Measurements from ENCODE around the gene USP34.

USP34 gene

GRCh38 chr2:61377046-61377445 lies 93.8 kb downstream of the USP34 start:
- Histone ChIP-seq H3K4me3 (ENCODE audit: insufficient read depth, low read depth, low read length) (no peak overlapping the region), H3K9me3 (ENCODE audit: control insufficient read depth, low read length) (no peaks in the 10 kb centered on the region), H3K27ac (ENCODE audit: insufficient read depth, low read depth, low read length, poor library complexity, severe bottlenecking) (no peak overlapping the region), H3K36me3 (ENCODE audit: control insufficient read depth, insufficient read depth, low read length) (peaks cover 14% of the 10 kb centered on the region), H3K4me1 (ENCODE audit: control insufficient read depth, insufficient read depth, low read length) (no peaks in the 10 kb centered on the region), H3K27me3 (ENCODE audit: control insufficient read depth, insufficient read depth, low read length, poor library complexity, severe bottlenecking) (no peaks in the 10 kb centered on the region)
- 95 to 100% methylated on average over 1 of the region's 1 CpG for WGBS, 2 experiments

- WGBS, 2 experiments, result 97 to 98% methylated on average over 4 of the region's 4 CpGs
- H3K27ac ChIP-seq (ENCODE audit: insufficient read depth, low read depth, low read length, poor library complexity, severe bottlenecking), result no peak overlapping the region
- H3K27me3 ChIP-seq (ENCODE audit: control insufficient read depth, insufficient read depth, low read length, poor library complexity, severe bottlenecking), result no peaks in the 10 kb centered on the region
- H3K4me3 ChIP-seq (ENCODE audit: insufficient read depth, low read depth, low read length), result no peak overlapping the region
- no peaks in the 10 kb centered on the region for H3K9me3 ChIP-seq (ENCODE audit: control insufficient read depth, low read length)
- H3K36me3 ChIP-seq (ENCODE audit: control insufficient read depth, insufficient read depth, low read length), result peaks cover 14% of the 10 kb centered on the region
- no peaks in the 10 kb centered on the region for H3K4me1 ChIP-seq (ENCODE audit: control insufficient read depth, insufficient read depth, low read length)
Observed at GRCh38 chr2:61376211-61376610, 94.7 kb downstream of the USP34 start.

DNA sequence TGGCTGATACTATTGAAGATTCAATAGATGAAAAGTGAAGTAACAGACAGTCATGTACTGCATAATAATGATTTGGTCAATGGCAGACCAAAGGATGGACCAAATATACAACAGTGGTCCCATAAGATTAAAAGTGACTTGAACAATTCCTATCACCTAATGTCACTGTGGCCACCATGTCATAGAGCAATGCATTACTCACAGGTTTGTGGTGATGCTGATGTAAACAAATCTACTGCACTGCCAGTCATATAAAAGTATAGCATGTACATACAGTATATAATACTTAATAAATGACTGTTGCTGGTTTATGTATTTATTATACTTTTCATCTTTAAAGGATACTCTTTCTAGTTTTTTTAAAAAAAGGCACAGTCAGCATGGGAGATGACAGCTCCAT lies 99.9 kb downstream of the USP34 start:
- Histone ChIP-seq H3K4me3 (ENCODE audit: insufficient read depth, low read depth, low read length) (no peak overlapping the region), H3K27me3 (ENCODE audit: control insufficient read depth, insufficient read depth, low read length, poor library complexity, severe bottlenecking) (no peaks in the 10 kb centered on the region), H3K36me3 (ENCODE audit: control insufficient read depth, insufficient read depth, low read length) (peaks cover 8% of the 10 kb centered on the region), H3K27ac (ENCODE audit: insufficient read depth, low read depth, low read length, poor library complexity, severe bottlenecking) (no peak overlapping the region), H3K9me3 (ENCODE audit: control insufficient read depth, low read length) (no peaks in the 10 kb centered on the region), H3K4me1 (ENCODE audit: control insufficient read depth, insufficient read depth, low read length) (no peaks in the 10 kb centered on the region)

- H3K9me3 ChIP-seq (ENCODE audit: control insufficient read depth, low read length), result no peaks in the 10 kb centered on the region
- H3K4me1 ChIP-seq (ENCODE audit: control insufficient read depth, insufficient read depth, low read length), result no peaks in the 10 kb centered on the region
- 92 to 96% methylated on average over 12 of the region's 14 CpGs for WGBS, 2 experiments
- H3K27ac ChIP-seq (ENCODE audit: insufficient read depth, low read depth, low read length, poor library complexity, severe bottlenecking), result no peak overlapping the region
- H3K4me3 ChIP-seq (ENCODE audit: insufficient read depth, low read depth, low read length), result no peak overlapping the region
- no peaks in the 10 kb centered on the region for H3K27me3 ChIP-seq (ENCODE audit: control insufficient read depth, insufficient read depth, low read length, poor library complexity, severe bottlenecking)
- peaks cover 4% of the 10 kb centered on the region for H3K36me3 ChIP-seq (ENCODE audit: control insufficient read depth, insufficient read depth, low read length)
Observed at GRCh38 chr2:61368687-61369665, 101.9 kb downstream of the USP34 start.

DNA sequence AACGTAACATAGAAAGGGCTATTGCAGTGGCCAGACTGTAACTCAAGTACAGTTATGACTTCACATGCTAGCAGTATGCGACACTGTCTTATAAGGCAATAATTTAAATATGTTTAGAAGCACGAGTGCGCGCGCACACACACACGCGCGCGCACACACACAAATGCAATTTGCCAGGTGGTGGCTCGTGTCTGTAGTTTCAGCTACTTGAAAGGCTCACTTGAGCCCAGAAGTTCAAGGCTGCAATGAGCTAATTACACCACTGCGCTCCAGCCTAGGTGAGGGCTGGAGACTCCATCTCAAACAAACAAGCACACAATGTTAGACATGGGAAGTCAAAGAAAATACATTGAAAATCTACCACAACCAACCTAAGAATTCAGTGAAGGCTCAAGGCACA lies 103.7 kb downstream of the USP34 start:
- no peak overlapping the region for H3K27ac ChIP-seq (ENCODE audit: insufficient read depth, low read depth, low read length, poor library complexity, severe bottlenecking)
- H3K36me3 ChIP-seq (ENCODE audit: control insufficient read depth, insufficient read depth, low read length), result peaks cover 15% of the 10 kb centered on the region
- H3K4me3 ChIP-seq (ENCODE audit: insufficient read depth, low read depth, low read length), result no peak overlapping the region
- no peaks in the 10 kb centered on the region for H3K4me1 ChIP-seq (ENCODE audit: control insufficient read depth, insufficient read depth, low read length)
- WGBS, 2 experiments, result 96 to 97% methylated on average over 12 of the region's 12 CpGs
- peaks cover 2% of the 10 kb centered on the region for H3K9me3 ChIP-seq (ENCODE audit: control insufficient read depth, low read length)
- H3K27me3 ChIP-seq (ENCODE audit: control insufficient read depth, insufficient read depth, low read length, poor library complexity, severe bottlenecking), result no peaks in the 10 kb centered on the region

DNA sequence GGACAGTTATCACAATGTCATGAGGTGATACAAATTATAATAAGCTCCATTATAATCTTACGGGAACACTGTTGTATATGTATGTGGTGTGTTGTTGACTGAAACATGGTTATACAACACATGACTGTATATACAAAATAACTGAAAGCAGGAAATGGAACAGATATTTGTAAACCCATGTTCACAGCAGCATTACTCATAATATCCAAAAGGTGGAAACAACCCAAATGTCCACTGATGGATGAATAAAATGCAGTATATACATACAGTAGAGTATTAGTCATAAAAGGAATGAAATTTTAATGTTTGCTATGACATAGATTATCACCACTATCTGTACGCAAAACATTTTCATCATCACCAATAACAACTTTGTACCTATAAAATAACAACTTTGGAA lies 107.3 kb downstream of the USP34 start:
- peaks cover 15% of the 10 kb centered on the region for H3K36me3 ChIP-seq (ENCODE audit: control insufficient read depth, insufficient read depth, low read length)
- WGBS, 2 experiments, result 93% methylated on average over 2 of the region's 2 CpGs; no CpG with 5 or more reads in 1 of the 2 experiments
- no peaks in the 10 kb centered on the region for H3K27me3 ChIP-seq (ENCODE audit: control insufficient read depth, insufficient read depth, low read length, poor library complexity, severe bottlenecking)
- H3K4me3 ChIP-seq (ENCODE audit: insufficient read depth, low read depth, low read length), result no peak overlapping the region
- H3K4me1 ChIP-seq (ENCODE audit: control insufficient read depth, insufficient read depth, low read length), result no peaks in the 10 kb centered on the region
- H3K9me3 ChIP-seq (ENCODE audit: control insufficient read depth, low read length), result peaks cover 2% of the 10 kb centered on the region
- no peak overlapping the region for H3K27ac ChIP-seq (ENCODE audit: insufficient read depth, low read depth, low read length, poor library complexity, severe bottlenecking)

DNA sequence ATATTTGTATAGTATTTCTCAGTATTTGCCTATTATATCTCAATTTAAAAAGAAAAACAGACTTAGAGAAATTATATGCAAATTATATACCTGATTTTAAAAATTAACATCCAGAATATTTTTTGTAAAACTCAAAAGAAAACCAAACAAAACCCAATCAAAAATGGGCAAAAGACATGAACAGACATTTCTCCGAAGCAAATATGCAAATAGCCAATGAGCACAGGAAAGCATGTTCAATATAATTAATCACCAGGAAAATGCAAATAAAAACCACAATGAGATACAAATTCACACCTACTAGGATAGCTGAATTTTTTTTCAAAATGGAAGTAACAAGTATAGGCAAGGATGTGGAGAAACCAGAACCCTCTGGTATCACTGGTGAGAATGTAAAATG lies 108.0 kb downstream of the USP34 start:
- no peaks in the 10 kb centered on the region for H3K27me3 ChIP-seq (ENCODE audit: control insufficient read depth, insufficient read depth, low read length, poor library complexity, severe bottlenecking)
- H3K27ac ChIP-seq (ENCODE audit: insufficient read depth, low read depth, low read length, poor library complexity, severe bottlenecking), result no peak overlapping the region
- H3K36me3 ChIP-seq (ENCODE audit: control insufficient read depth, insufficient read depth, low read length), result peaks cover 15% of the 10 kb centered on the region
- no peaks in the 10 kb centered on the region for H3K4me1 ChIP-seq (ENCODE audit: control insufficient read depth, insufficient read depth, low read length)
- H3K4me3 ChIP-seq (ENCODE audit: insufficient read depth, low read depth, low read length), result no peak overlapping the region
- peaks cover 2% of the 10 kb centered on the region for H3K9me3 ChIP-seq (ENCODE audit: control insufficient read depth, low read length)
- WGBS, 2 experiments, result 95 to 100% methylated on average over 1 of the region's 1 CpG

- H3K27ac ChIP-seq (ENCODE audit: insufficient read depth, low read depth, low read length, poor library complexity, severe bottlenecking), result no peak overlapping the region
- no peak overlapping the region for H3K4me3 ChIP-seq (ENCODE audit: insufficient read depth, low read depth, low read length)
- H3K27me3 ChIP-seq (ENCODE audit: control insufficient read depth, insufficient read depth, low read length, poor library complexity, severe bottlenecking), result no peaks in the 10 kb centered on the region
- peaks cover 2% of the 10 kb centered on the region for H3K9me3 ChIP-seq (ENCODE audit: control insufficient read depth, low read length)
- peaks cover 15% of the 10 kb centered on the region for H3K36me3 ChIP-seq (ENCODE audit: control insufficient read depth, insufficient read depth, low read length)
- WGBS, 2 experiments, result 88 to 100% methylated on average over 1 of the region's 1 CpG
- no peaks in the 10 kb centered on the region for H3K4me1 ChIP-seq (ENCODE audit: control insufficient read depth, insufficient read depth, low read length)
Observed at GRCh38 chr2:61361068-61361467, 109.8 kb downstream of the USP34 start.

DNA sequence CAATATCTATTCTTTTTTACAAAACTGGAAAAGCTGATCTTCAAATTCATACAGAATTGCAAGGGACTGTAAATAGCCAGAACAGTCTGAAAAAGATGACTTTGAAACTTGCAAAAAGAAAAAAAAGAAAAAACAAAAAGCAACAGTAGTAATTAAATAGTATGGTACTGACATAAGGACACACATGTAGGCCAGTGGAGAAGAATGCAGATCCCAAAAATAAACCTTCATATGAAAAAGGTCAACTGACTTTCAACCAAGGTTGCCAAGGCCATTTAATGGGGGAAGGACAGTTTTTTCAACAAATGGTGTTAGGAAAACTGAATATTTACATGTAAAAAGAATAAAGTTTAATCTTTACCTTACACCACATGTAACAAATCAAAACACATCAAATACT lies 111.8 kb downstream of the USP34 start:
- Histone ChIP-seq H3K4me3 (ENCODE audit: insufficient read depth, low read depth, low read length) (no peak overlapping the region), H3K27ac (ENCODE audit: insufficient read depth, low read depth, low read length, poor library complexity, severe bottlenecking) (no peak overlapping the region), H3K27me3 (ENCODE audit: control insufficient read depth, insufficient read depth, low read length, poor library complexity, severe bottlenecking) (no peaks in the 10 kb centered on the region), H3K4me1 (ENCODE audit: control insufficient read depth, insufficient read depth, low read length) (no peaks in the 10 kb centered on the region), H3K9me3 (ENCODE audit: control insufficient read depth, low read length) (peaks cover 2% of the 10 kb centered on the region), H3K36me3 (ENCODE audit: control insufficient read depth, insufficient read depth, low read length) (peaks cover 18% of the 10 kb centered on the region)

DNA sequence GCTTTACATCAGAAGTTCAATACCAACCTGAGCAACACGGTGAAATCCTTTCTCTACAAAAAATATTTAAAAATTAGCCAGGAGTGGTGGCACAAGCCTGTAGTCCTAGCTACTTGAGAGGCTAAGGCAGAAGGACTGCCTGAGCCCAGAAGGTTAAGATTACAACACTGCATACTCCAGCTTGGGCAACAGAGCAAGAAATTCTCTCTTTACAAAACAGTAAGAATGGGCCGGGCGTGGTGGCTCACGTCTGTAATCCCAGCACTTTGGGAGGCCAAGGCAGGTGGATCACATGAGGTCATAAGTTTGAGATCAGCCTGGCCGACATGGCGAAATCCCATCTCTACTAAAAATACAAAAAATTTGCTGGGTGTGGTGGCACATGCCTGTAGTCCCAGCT lies 113.2 kb downstream of the USP34 start:
- Histone ChIP-seq H3K4me1 (ENCODE audit: control insufficient read depth, insufficient read depth, low read length) (no peaks in the 10 kb centered on the region), H3K27me3 (ENCODE audit: control insufficient read depth, insufficient read depth, low read length, poor library complexity, severe bottlenecking) (no peaks in the 10 kb centered on the region), H3K27ac (ENCODE audit: insufficient read depth, low read depth, low read length, poor library complexity, severe bottlenecking) (no peak overlapping the region), H3K9me3 (ENCODE audit: control insufficient read depth, low read length) (no peaks in the 10 kb centered on the region), H3K4me3 (ENCODE audit: insufficient read depth, low read depth, low read length) (no peak overlapping the region), H3K36me3 (ENCODE audit: control insufficient read depth, insufficient read depth, low read length) (peaks cover 6% of the 10 kb centered on the region)
- 83 to 89% methylated on average over 6 of the region's 6 CpGs for WGBS, 2 experiments
